ENCODE results near the gene OTUB1.

Gene OTUB1

GRCh38 chr11:64007160-64007628, 21.0 kb downstream of the OTUB1 start:
- FAIRE-seq = no peak

GRCh38 chr11:64007629-64008282, 21.5 kb downstream of the OTUB1 start:
- FAIRE-seq = no peak

- FAIRE-seq = no peak
Measured at GRCh38 chr11:64008283-64008913, 22.2 kb downstream of the OTUB1 start.

GRCh38 chr11:64008914-64009633, 22.8 kb downstream of the OTUB1 start:
- FAIRE-seq = no peak

- FAIRE-seq = no peak
Measured at GRCh38 chr11:64009710-64010109, 23.5 kb downstream of the OTUB1 start.

GRCh38 chr11:64010783-64011182, 24.5 kb downstream of the OTUB1 start:
- no peak for FAIRE-seq

GRCh38 chr11:64011371-64011770, 25.1 kb downstream of the OTUB1 start:
- FAIRE-seq = no peak

- no peak for FAIRE-seq
Measured at GRCh38 chr11:64013141-64013896, 27.1 kb downstream of the OTUB1 start.

GRCh38 chr11:64014356-64014755, 28.1 kb downstream of the OTUB1 start:
- no peak for FAIRE-seq

GRCh38 chr11:64015510-64015909, 29.3 kb downstream of the OTUB1 start:
- FAIRE-seq = no peak

- FAIRE-seq = no peak
Measured at GRCh38 chr11:64015935-64016845, 30.0 kb downstream of the OTUB1 start.

- FAIRE-seq = no peak
Measured at GRCh38 chr11:64017945-64018224, 31.6 kb downstream of the OTUB1 start.

GRCh38 chr11:64018310-64018709, 32.1 kb downstream of the OTUB1 start:
- no peak for FAIRE-seq

GRCh38 chr11:64019106-64020037, 33.1 kb downstream of the OTUB1 start:
- no peak for FAIRE-seq

- no peak for FAIRE-seq
Measured at GRCh38 chr11:64020976-64021756, 34.9 kb downstream of the OTUB1 start.

GRCh38 chr11:64021757-64022093, 35.5 kb downstream of the OTUB1 start:
- FAIRE-seq = no peak

- FAIRE-seq = no peak
Measured at GRCh38 chr11:64022125-64022784, 36.0 kb downstream of the OTUB1 start.

- FAIRE-seq = no peak
Measured at GRCh38 chr11:64023712-64024710, 37.8 kb downstream of the OTUB1 start.

GRCh38 chr11:64025205-64025604, 39.0 kb downstream of the OTUB1 start:
- FAIRE-seq = no peak
